ENCODE data around the gene MAN1B1. TPM values are rescaled to one million over a fixed set of nuclear protein-coding genes. Genes with fewer than 3 reads are reported as not detected.
A peak's percentile ranks its signal among the peaks of the same experiment; 100 is the strongest.
"Not testable (repeated sequence)": the region's sequence is repeated elsewhere in the genome, so short reads cannot be mapped to it uniquely, and the experiment has no call there.

The MAN1B1 gene
- total RNA-seq, 2 donors from 2014 or later: 21.9 to 28.8 TPM

- peak; percentile 85 to 90 for ATAC-seq
- intact Hi-C loops (cut with DNase I): no loop called here
Observed at GRCh38 chr9:137114613-137115393, 28.0 kb downstream of the MAN1B1 start, which contains the start of gene DPP7. TSS of gene DPP7 (minus strand) at chr9:137114733. CDS start at chr9:137114713, 20 bp downstream.

DNA sequence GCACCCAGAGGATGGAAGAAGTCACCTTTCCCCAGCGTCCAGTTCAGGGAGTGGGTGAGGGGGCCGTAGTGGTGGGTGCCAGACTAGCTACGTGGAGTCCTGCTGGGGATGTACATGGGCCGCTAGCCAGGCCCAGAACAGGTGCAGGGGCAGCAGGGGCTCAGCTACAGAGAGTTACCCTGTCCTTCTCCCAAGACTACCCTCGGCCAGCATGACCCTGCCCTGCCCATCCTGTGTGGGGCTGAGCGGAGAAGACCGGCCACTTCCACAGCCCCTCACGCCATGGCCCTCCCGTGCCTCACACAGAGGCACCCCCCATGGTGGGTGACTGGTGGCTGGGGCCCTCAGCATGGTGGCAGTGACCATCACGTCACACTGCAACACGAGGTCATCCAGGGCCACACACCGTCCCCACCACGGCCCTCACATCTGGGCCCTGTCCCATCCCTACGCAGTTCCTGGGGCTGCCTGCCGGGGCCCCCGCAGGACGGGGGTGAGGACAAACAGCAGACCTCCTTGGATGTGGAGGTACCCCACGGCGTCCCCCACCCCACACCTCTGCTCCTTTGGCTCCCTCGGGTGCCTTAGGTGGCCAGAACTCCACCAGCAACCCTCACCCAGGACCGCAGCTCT is 28.7 kb downstream of the MAN1B1 start:
- ATAC-seq: peak in 1 of 2 donors; percentile 2
- no peak for DNase-seq
- intact Hi-C loops (cut with DNase I): no loop called here

More at GRCh38 chr9:137114613-137115393, 28.0 kb downstream of the MAN1B1 start, which contains the start of gene DPP7:
- peak; percentile 84 for DNase-seq

GRCh38 chr9:137116027-137116507 is 29.3 kb downstream of the MAN1B1 start:
- intact Hi-C loops (cut with DNase I): no loop called here
- ATAC-seq (peak in 1 of 2 donors; percentile 50), DNase-seq (no peak)

DNA sequence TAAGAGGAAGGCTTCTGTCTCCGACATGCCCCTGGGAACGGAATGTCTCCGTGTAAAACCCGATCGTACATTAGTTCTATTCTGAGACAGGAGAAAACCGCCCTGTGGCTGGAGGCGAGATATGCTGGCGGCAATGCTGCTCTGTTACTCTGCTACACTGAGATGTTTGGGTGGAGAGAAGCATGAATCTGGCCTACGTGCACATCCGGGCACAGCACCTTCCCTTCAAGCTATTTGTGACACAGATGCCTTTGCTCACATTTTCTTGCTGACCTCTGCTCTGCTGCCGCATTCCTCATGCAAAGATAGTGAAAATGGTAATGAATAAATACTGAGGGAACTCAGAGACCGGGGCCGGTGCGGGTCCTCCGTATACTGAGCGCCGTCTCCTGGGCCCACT is 29.9 kb downstream of the MAN1B1 start:
- DNase-seq (no peak), ATAC-seq (no peak)
- intact Hi-C loops (cut with DNase I): no loop called here

DNA sequence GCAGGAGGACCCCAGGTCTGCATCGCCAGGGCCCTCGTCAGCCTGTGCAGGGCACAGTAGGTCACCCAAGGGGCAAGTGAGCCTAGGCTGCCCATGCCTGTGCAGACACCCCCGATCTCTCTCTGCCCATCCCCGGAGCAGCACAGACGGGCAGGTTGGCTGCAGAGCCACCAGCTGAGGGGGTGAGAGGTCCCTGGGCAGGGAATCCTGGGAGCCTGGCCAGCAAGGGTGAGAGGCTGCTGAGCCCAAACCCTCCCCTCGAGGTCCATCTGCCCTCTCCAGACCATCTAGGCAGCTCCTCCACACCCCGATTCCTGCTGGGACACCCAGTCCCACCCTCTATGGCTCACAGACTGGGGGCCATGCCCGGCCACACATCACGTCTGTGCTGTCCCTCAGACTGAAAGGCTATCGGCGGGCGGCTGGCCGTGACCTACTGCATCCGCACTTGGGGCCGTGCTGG is 30.5 kb downstream of the MAN1B1 start:
- ATAC-seq (peak in 1 of 2 donors; percentile 2), DNase-seq (no peak)
- intact Hi-C loops (cut with DNase I): no loop called here

DNA sequence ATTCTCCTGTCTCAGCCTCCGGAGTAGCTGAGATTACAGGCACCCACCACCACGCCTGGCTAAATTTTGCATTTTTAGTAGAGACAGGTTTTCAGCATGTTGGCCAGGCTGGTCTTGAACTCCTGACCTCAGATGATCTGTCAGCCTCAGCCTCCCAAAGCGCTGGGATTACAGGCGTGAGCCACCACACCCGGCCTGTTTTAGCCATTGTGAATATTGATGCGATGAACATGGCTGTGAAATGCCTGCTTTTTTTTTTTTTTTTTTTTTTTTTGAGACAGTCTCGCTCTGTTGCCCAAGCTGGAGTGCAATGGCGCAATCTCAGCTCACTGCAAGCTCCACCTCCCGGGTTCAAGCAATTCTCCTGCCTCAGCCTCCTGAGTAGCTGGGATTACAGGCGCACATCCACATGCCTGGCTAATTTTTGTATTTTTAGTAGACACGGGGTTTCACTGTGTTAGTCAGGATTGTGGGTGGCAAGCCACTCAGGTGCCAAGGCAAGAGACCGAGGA is 31.4 kb downstream of the MAN1B1 start:
- ATAC-seq; intact Hi-C loops (cut with DNase I): not testable (repeated sequence)

GRCh38 chr9:137121927-137122795 is 35.4 kb downstream of the MAN1B1 start:
- ATAC-seq, DNase-seq: not testable (repeated sequence)
- intact Hi-C loops (cut with DNase I): loop anchor here (5.0 to 10.0 kb wide), 3 partner anchors 63 to 110 kb away; partner anchors contain the start of genes ANAPC2 (in 1 of the 2), CYSRT1 (in 1 of the 2), RNF224 (in 1 of the 2) and SLC34A3 (in 1 of the 2)

More for the DNA sequence above, 31.4 kb downstream of the MAN1B1 start:
- not testable (repeated sequence) for DNase-seq

DNA sequence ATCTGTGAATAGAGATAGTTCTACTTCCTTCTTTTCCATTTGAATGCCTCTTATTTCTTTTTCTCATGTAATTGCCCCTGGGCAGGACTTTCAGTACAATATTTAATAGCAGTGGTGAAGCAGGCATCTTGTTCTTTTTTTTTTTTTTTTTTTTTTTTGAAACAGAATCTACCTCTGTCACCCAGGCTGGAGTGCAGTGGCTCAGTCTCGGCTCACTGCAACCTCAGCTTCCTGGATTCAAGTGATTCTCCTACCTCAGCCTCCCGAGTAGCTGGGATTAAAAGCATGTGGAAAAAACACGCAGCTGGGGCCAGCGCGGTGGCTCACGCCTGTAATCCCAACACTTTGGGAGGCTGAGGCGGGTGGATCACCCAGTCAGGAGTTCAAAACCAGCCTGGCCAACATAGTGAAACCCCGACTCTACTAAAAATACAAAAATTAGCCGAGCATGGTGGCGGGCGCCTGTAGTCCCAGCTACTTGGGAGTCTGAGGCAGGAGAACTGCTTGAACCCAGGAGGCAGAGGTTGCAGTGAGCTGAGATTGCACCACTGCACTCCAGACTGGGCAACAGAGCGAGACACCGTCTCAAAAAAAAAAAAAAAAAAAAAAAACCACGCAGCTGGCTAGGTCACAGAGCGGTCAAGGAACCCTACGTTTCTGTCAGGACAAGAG is 36.1 kb downstream of the MAN1B1 start:
- not testable (repeated sequence) for ATAC-seq, DNase-seq
- intact Hi-C loops (cut with DNase I): loop anchor here (5.0 to 10.0 kb wide), 3 partner anchors 62 to 109 kb away; partner anchors contain the start of genes ANAPC2 (in 1 of the 2), CYSRT1 (in 1 of the 2), RNF224 (in 1 of the 2) and SLC34A3 (in 1 of the 2)

DNA sequence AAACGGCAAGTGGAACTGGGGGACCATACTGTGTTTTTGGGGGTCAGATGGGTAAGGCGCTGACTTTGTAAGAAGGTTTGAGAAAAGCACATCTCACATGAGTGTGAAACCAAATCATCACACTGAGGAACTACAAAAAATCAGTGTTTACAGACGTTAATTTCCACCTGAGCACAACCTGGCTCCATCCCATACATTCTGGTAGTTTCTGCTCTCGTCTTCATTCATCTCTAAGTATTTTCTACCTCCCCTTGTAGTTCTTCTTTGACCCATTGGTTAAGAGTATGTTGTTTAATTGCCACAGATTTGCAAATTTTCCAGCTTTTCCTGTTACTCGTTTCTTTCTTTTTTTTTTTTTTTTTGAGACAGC is 36.7 kb downstream of the MAN1B1 start:
- ATAC-seq (no peak), DNase-seq (no peak)
- intact Hi-C loops (cut with DNase I): loop anchor here (5.0 to 10.0 kb wide), 3 partner anchors 61 to 109 kb away; partner anchors contain the start of genes ANAPC2 (in 1 of the 2), CYSRT1 (in 1 of the 2), RNF224 (in 1 of the 2) and SLC34A3 (in 1 of the 2)

DNA sequence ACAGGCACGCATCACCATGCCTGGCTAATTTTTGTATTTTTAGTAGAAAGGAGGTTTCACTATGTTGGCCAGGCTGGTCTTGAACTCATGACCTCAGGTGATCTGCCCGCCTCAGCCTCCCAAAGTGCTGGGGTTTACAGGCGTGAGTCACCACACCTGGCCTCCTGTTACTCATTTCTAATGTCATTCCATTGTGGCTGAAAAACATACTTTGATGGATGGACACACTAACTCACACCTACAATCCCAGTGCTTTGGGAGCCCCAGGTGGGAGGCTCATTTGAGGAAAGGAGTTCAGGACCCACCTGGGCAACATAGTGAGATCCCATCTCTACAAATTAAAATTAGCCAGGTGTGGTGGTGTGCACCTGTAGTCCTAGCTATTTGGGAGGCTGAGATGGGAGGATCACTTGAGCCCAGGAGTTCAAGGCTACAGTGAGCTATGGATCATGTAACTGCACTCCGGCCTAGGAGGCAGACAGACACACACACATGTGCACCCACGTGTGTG is 37.2 kb downstream of the MAN1B1 start:
- intact Hi-C loops (cut with DNase I): loop anchor here (5.0 to 10.0 kb wide), 3 partner anchors 61 to 108 kb away; partner anchors contain the start of genes ANAPC2 (in 1 of the 2), CYSRT1 (in 1 of the 2), RNF224 (in 1 of the 2) and SLC34A3 (in 1 of the 2)
- not testable (repeated sequence) for ATAC-seq, DNase-seq

DNA sequence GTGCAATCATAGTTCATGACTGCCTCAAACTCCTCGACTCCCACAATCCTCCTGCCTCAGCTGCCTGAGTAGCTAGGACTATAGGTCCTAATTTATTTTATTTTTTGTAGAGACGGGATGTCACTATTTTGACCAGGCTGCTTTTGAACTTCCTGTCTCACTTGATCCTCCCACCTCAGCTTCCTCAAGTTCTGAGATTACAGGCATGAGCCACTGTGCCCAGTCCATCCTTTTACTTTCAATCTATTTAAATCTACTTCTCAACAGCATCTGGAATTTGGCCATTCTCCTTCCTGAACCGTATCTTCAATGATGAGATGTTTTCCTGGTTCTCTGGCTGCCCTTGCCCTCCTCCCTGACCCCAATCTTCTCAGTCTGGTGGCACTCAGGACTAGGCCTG is 40.0 kb downstream of the MAN1B1 start:
- DNase-seq (no peak), ATAC-seq (no peak)
- intact Hi-C loops (cut with DNase I): loop anchor here in 1 of 2 donors (10.0 kb wide), 1 partner anchor 58 kb away; the partner anchor contains the start of genes ANAPC2 and SSNA1

GRCh38 chr9:137127301-137128157 is 40.7 kb downstream of the MAN1B1 start:
- intact Hi-C loops (cut with DNase I): loop anchor here in 1 of 2 donors (10.0 kb wide), 1 partner anchor 57 kb away; the partner anchor contains the start of genes ANAPC2 and SSNA1
- DNase-seq (no peak), ATAC-seq (no peak)

DNA sequence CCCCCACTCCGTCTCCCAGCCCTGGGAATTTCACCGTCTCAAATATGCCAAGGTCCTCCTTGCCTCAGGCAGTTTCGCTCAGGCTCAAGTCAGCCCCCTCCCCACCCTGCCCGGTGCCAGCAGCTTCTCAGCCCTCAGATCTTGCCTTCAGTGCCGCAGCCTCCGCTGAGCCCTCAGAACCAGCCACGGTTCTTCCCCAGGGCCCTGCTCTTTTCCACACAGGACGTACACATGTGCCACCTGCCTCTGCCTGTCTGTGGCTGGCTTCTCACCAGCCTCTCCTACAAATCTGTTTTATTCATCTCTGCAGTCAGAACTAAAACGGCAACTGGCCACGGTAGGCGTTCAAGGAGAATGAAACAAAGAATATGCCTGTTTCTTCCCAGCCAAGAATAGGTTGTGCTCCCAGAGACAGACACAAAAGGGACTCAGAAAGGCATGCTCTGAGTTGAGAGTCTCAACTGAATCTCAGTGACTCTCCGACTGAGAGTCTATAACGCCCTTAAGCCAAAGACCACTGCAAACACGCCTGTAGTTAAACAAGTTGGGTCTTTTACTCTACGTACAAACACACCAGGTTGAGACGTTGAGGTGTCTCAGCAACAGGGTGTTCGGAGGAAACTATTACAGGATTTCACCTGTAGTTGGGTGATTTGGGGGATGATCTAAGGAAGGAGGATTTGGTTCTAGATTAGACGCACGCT is 41.5 kb downstream of the MAN1B1 start:
- intact Hi-C loops (cut with DNase I): loop anchor here in 1 of 2 donors (10.0 kb wide), 1 partner anchor 56 kb away; the partner anchor contains the start of genes ANAPC2 and SSNA1
- ATAC-seq (no peak), DNase-seq (no peak)

GRCh38 chr9:137128862-137129455 is 42.2 kb downstream of the MAN1B1 start:
- DNase-seq: no peak
- ATAC-seq: peak; percentile 19 to 36
- intact Hi-C loops (cut with DNase I): loop anchor here in 1 of 2 donors (10.0 kb wide), 1 partner anchor 56 kb away; the partner anchor contains the start of genes ANAPC2 and SSNA1
